ENCODE measurements around the gene GAS7.

GRCh38 chr17:9918352-9918751 is 280.1 kb downstream of the GAS7 start:
- TF ChIP-seq CTCF (IDR thresholded peaks at IDR 0.05) (no peak), POLR2A (IDR thresholded peaks at IDR 0.05) (no peak)

Measured in stomach (tissue), 4 donors.